SK-N-SH (cell line): Measurements from ENCODE around the gene FRMPD4. TPM values are rescaled to one million over a fixed set of nuclear protein-coding genes. Genes with fewer than 3 reads are reported as not detected.
"Not testable (repeated sequence)": the region's sequence is repeated elsewhere in the genome, so short reads cannot be mapped to it uniquely, and the experiment has no call there.

ENCODE experiments used
- CTCF ChIA-PET: fragments of 300-600, 350-600 bp; formaldehyde crosslinking; extraction: SDS; loops from one replicate; lab custom pipeline; 2021; lab: Yijun Ruan, JAX
- POLR2A ChIA-PET: fragments of 350-600 bp; sonication (Branson Sonifier 250); formaldehyde crosslinking; extraction: SDS; loops from one replicate; lab custom pipeline; 2020; ENCODE audit warnings: antibody characterized with exemption, inconsistent platforms; lab: Yijun Ruan, JAX
- DNase-seq: peaks from one replicate; pipeline ENCODE4 v3.0.0; 2012
- H2AFZ ChIP-seq: fragments of 200-600 bp; sonication (generic); 2 replicates; pipeline ENCODE4 v1.8.1; 2016; ENCODE audit warnings: antibody characterized with exemption, mild to moderate bottlenecking, low read depth
- H3F3A ChIP-seq: fragments of 200-600 bp; sonication (generic); replicated peaks from 2 replicates; pipeline ENCODE3; 2016; ENCODE audit warnings: antibody characterized with exemption, mild to moderate bottlenecking; ENCODE audit not compliant: insufficient read depth
- H3K27ac ChIP-seq, 2 experiments: fragments of 200-500 bp in 1 of 2; fragments of 200-600 bp in 1 of 2; sonication (Bioruptor generic) in 1 of 2; sonication (generic), shearing (Covaris generic) in 1 of 2; 2 replicates each; pipeline versions ENCODE4 v1.5.1 to v1.6.1; 2014 to 2016; ENCODE audit warnings: low read depth in 2 of 2, inconsistent platforms in 1 of 2, low read length in 1 of 2, mild to moderate bottlenecking in 1 of 2, mixed read lengths in 1 of 2
- H3K27me3 ChIP-seq: fragments of 200-600 bp; sonication (generic), shearing (Covaris generic); 2 replicates; pipeline ENCODE4 v1.6.1; 2016; ENCODE audit warnings: mixed run types; ENCODE audit not compliant: insufficient read depth
- H3K36me3 ChIP-seq, 2 experiments: fragments of 200-500 bp in 1 of 2; fragments of 200-600 bp in 1 of 2; sonication (Bioruptor generic) in 1 of 2; sonication (generic) in 1 of 2; replicated peaks in 1 of 2; 2 replicates each; pipeline versions ENCODE3 to v1.5.1; 2014 to 2016; ENCODE audit warnings: low read length in 1 of 2, mild to moderate bottlenecking in 1 of 2; ENCODE audit not compliant: insufficient read depth in 2 of 2, control insufficient read depth in 1 of 2
- H3K4me1 ChIP-seq, 2 experiments: fragments of 200-500 bp in 1 of 2; fragments of 200-600 bp in 1 of 2; sonication (Bioruptor generic) in 1 of 2; sonication (generic), shearing (Covaris generic) in 1 of 2; 2 replicates each; pipeline versions ENCODE4 v1.5.1 to v1.6.1; 2014 to 2016; ENCODE audit warnings: low read depth in 1 of 2, low read length in 1 of 2, mixed run types in 1 of 2; ENCODE audit not compliant: insufficient read depth in 2 of 2, control insufficient read depth in 1 of 2
- H3K4me2 ChIP-seq: fragments of 200-600 bp; sonication (generic), shearing (Covaris generic); 2 replicates; pipeline ENCODE4 v1.6.1; 2017; ENCODE audit warnings: mixed run types
- H3K4me3 ChIP-seq, 2 experiments: fragments of 200-500 bp in 1 of 2; fragments of 200-600 bp in 1 of 2; sonication (Bioruptor generic) in 1 of 2; sonication (generic), shearing (Covaris generic) in 1 of 2; 2 replicates each; pipeline versions ENCODE4 v1.5.1 to v1.8.1; 2014 to 2016; ENCODE audit warnings: low read depth in 2 of 2, inconsistent platforms in 1 of 2, low read length in 1 of 2, mild to moderate bottlenecking in 1 of 2, mixed read lengths in 1 of 2, moderate library complexity in 1 of 2
- H3K79me2 ChIP-seq: fragments of 200-600 bp; sonication (generic); 2 replicates; pipeline ENCODE4 v1.8.1; 2017; ENCODE audit warnings: mild to moderate bottlenecking; ENCODE audit not compliant: insufficient read depth
- H3K9ac ChIP-seq: fragments of 200-600 bp; sonication (generic); 2 replicates; pipeline ENCODE4 v1.6.1; 2017; ENCODE audit warnings: mixed run types
- H3K9me2 ChIP-seq: fragments of 200-600 bp; sonication (generic); 2 replicates; pipeline ENCODE4 v1.6.1; 2017; ENCODE audit warnings: mixed run types
- H3K9me3 ChIP-seq: fragments of 200-600 bp; sonication (generic); 2 replicates; pipeline ENCODE4 v1.6.1; 2017; ENCODE audit warnings: mixed run types, mild to moderate bottlenecking, moderate library complexity
- H4K20me1 ChIP-seq: fragments of 200-600 bp; sonication (generic); 2 replicates; pipeline ENCODE4 v1.6.1; 2017; ENCODE audit warnings: mild to moderate bottlenecking, mixed run types; ENCODE audit not compliant: insufficient read depth
- CHD2 ChIP-seq: fragments of 150-350 bp; IDR thresholded peaks from 2 replicates; pipeline ENCODE4 v1.6.1; 2018; ENCODE audit warnings: low read length; ENCODE audit not compliant: partially characterized antibody
- ELF1 ChIP-seq: IDR thresholded peaks from 2 replicates; pipeline ENCODE4 v1.4.0; 2012
- EP300 ChIP-seq, 2 experiments: IDR thresholded peaks; 2 replicates each; pipeline versions ENCODE4 v1.4.0 to v1.6.1; 2012; ENCODE audit warnings: borderline replicate concordance in 1 of 2, low read depth in 1 of 2, low read length in 1 of 2
- FOSL2 ChIP-seq: IDR thresholded peaks from 2 replicates; pipeline ENCODE4 v1.4.0; 2012; ENCODE audit warnings: low read depth, mild to moderate bottlenecking, moderate library complexity, borderline replicate concordance
- FOXM1 ChIP-seq: IDR thresholded peaks from 2 replicates; pipeline ENCODE4 v1.4.0; 2012; ENCODE audit warnings: low read depth, mild to moderate bottlenecking
- GABPA ChIP-seq: IDR thresholded peaks from 2 replicates; pipeline ENCODE4 v1.4.0; 2012; ENCODE audit warnings: low read depth, mild to moderate bottlenecking
- MAX ChIP-seq: IDR thresholded peaks from 2 replicates; pipeline ENCODE4 v1.4.0; 2012; ENCODE audit warnings: low read depth
- RCOR1 ChIP-seq: fragments of 150-350 bp; IDR thresholded peaks from 2 replicates; pipeline ENCODE4 v1.6.1; 2017; ENCODE audit warnings: antibody characterized with exemption, low read length
- REST ChIP-seq: IDR thresholded peaks from 2 replicates; pipeline ENCODE4 v1.6.1; 2012; ENCODE audit warnings: mild to moderate bottlenecking, low read depth, low read length, moderate library complexity
- SIN3A ChIP-seq: IDR thresholded peaks from 2 replicates; pipeline ENCODE4 v1.6.1; 2012; ENCODE audit warnings: low read depth, mild to moderate bottlenecking, low read length, moderate library complexity, borderline replicate concordance
- SMC3 ChIP-seq: IDR thresholded peaks from 2 replicates; pipeline ENCODE4 v1.6.1; 2012; ENCODE audit warnings: low read depth, low read length, improper control_type of control experiment
- USF1 ChIP-seq: IDR thresholded peaks from 2 replicates; pipeline ENCODE4 v1.4.0; 2012; ENCODE audit warnings: low read depth, borderline replicate concordance
- YY1 ChIP-seq: IDR thresholded peaks from 2 replicates; pipeline ENCODE4 v1.4.0; 2012; ENCODE audit warnings: low read depth, mild to moderate bottlenecking
- ZBTB33 ChIP-seq: IDR thresholded peaks from 2 replicates; pipeline ENCODE4 v1.4.0; 2012; ENCODE audit warnings: low read depth, borderline replicate concordance
- WGBS: methylation state at CpG from one replicate; pipeline ENCODE4 v1.1.6; 2017; ENCODE audit warnings: low lambda C conversion rate; 5-methylcytosine and 5-hydroxymethylcytosine counted together
- polyA plus RNA-seq, 3 experiments: library from polyadenylated mRNA; depleted of rRNA; stranded (reverse); fragments of >200 nt; gene quantifications; 2 replicates each; pipeline ENCODE4 v1.2.3, GENCODE V29; 2012

Gene FRMPD4
- polyA plus RNA-seq, 1 of the 3 experiments (the other 2 are of a cell fraction), result not detected

GRCh38 chrX:12497832-12498591 is 359.7 kb downstream of the FRMPD4 start (continued):
- TF ChIP-seq EP300 (IDR thresholded peaks at IDR 0.05; ENCODE audit: borderline replicate concordance in 1 of 2, low read depth in 1 of 2, low read length in 1 of 2), result no peak
- peak; percentile 9; the same call in 1 of the 2 replicates for TF ChIP-seq SMC3
- no peak for TF ChIP-seq FOSL2
- no peak for TF ChIP-seq ELF1

- no peaks in the 10 kb centered on the region for H3F3A ChIP-seq
- H3K4me1 ChIP-seq, result no peaks in the 10 kb centered on the region
- TF ChIP-seq REST (no peak), SMC3 (no peak), GABPA (no peak), USF1 (no peak), RCOR1 (no peak), YY1 (no peak), ZBTB33 (no peak), FOXM1 (no peak), MAX (no peak), CHD2 (no peak), SIN3A (no peak)
- ChIA-PET CTCF (no interaction called here), POLR2A (no interaction called here)
- no peak overlapping the region for H3K27ac ChIP-seq
- no peaks in the 10 kb centered on the region for H3K36me3 ChIP-seq
- no peak overlapping the region for H3K4me3 ChIP-seq
- H3K27me3 ChIP-seq, result no peaks in the 10 kb centered on the region
- H3K79me2 ChIP-seq, result no peaks in the 10 kb centered on the region
- 0% methylated on average over 3 of the region's 3 CpGs for WGBS
- no peak overlapping the region for H3K9ac ChIP-seq
- DNase-seq, result no peak
- H3K9me2 ChIP-seq, result no peaks in the 10 kb centered on the region
- no peak overlapping the region for H3K4me2 ChIP-seq
- no peaks in the 10 kb centered on the region for H4K20me1 ChIP-seq
- no peak overlapping the region for H2AFZ ChIP-seq
- H3K9me3 ChIP-seq, result no peaks in the 10 kb centered on the region
Measured at GRCh38 chrX:12505127-12505526, 366.9 kb downstream of the FRMPD4 start.

- H3K9me2 ChIP-seq, H3K4me1 ChIP-seq, H3K4me2 ChIP-seq, H3K79me2 ChIP-seq, H3K36me3 ChIP-seq, CTCF ChIA-PET, H3K9ac ChIP-seq, H3K27ac ChIP-seq, DNase-seq, POLR2A ChIA-PET, H3F3A ChIP-seq, H4K20me1 ChIP-seq, H3K27me3 ChIP-seq, H3K9me3 ChIP-seq, H3K4me3 ChIP-seq, H2AFZ ChIP-seq: not testable (repeated sequence)
- 0% methylated on average over 2 of the region's 2 CpGs for WGBS
Measured at GRCh38 chrX:12515384-12515783, 377.1 kb downstream of the FRMPD4 start.
